ENCODE results near the gene DGKI. TPM values are rescaled to one million over a fixed set of nuclear protein-coding genes. Genes with fewer than 3 reads are reported as not detected.

DGKI gene
- total and polyA plus RNA-seq, 10 donors = 0.03 to 1.0 (median 0.45) TPM

DNA sequence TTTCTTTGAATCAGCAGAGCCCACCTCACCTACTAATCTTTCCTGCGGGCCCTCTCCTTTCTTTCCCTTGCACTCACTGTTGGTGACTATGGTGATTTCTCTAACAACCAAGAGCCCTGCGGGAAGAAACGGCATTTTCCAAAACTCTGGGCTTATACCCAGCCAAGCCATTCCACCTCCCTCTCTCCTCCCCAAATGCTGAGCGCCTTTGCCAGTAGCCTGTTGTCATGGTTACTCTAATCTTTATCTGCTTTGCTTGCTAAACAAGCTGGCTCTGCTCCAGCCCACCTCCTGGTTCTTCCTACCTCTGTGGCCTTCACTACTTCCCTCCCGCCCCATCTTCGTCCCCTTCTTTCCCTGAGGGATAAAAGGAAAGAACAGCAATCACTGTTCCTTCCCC lies 86.7 kb downstream of the DGKI start:
- Histone ChIP-seq H3K4me1 (no peaks in the 10 kb centered on the region), H3K9me3 (no peaks in the 10 kb centered on the region), H3K4me3 (no peak overlapping the region), H3K27ac (no peak overlapping the region), H3K36me3 (no peaks in the 10 kb centered on the region), H3K27me3 (replicated peaks in 1 of 7) (no peaks in the 10 kb centered on the region)
- WGBS, 5 donors = 73 to 87% (median 77%) methylated on average over 6 of the region's 6 CpGs
- TF ChIP-seq POLR2A (IDR thresholded peaks at IDR 0.05) = no peak
- TF ChIP-seq POLR2AphosphoS5 (IDR thresholded peaks at IDR 0.05) = no peak
- TF ChIP-seq, protein P1, sequence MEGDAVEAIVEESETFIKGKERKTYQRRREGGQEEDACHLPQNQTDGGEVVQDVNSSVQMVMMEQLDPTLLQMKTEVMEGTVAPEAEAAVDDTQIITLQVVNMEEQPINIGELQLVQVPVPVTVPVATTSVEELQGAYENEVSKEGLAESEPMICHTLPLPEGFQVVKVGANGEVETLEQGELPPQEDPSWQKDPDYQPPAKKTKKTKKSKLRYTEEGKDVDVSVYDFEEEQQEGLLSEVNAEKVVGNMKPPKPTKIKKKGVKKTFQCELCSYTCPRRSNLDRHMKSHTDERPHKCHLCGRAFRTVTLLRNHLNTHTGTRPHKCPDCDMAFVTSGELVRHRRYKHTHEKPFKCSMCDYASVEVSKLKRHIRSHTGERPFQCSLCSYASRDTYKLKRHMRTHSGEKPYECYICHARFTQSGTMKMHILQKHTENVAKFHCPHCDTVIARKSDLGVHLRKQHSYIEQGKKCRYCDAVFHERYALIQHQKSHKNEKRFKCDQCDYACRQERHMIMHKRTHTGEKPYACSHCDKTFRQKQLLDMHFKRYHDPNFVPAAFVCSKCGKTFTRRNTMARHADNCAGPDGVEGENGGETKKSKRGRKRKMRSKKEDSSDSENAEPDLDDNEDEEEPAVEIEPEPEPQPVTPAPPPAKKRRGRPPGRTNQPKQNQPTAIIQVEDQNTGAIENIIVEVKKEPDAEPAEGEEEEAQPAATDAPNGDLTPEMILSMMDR (IDR thresholded peaks at IDR 0.05 in 8 of 11, conservative IDR thresholded peaks at IDR 0.05 in 3 of 11) = no peak
- no peak for DNase-seq
- intact Hi-C loops (cut with DNase I; ENCODE audit: low total_unique reads) = no loop called here

DNA sequence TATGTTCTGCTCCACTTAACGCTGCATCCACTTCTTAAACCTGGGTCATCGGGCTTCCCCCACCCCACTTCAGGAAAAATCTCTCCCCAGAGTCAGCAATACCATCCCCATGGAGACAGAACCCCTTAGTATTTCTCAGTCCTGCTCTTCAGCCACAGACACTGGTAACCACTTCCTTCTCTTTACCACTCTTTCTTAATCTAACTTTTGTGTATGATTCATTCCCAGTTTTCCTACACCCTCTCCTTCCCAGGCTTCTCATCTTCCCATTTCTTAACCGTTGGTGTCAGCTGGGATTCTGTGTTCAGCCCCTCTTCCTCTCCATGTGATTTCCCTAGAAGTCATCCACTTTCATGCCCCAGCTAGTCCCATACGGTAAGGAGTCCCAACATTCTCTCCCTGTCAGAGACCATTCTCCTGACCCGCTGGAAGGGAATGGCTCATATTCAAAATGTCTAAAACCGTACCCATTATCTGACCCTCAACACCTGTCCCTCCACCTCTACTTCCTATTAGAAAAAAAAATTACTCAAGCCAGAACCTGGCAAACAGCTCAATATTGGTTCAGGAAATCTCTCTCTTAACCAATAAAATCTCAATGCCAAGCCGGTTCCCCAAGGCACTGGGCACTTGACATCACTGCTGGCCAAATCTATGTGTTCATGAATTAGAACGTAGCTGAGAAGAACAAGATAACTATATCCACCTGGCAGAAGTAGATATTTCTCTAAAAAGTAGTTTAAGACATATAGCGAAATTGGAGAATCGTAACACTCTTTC lies 89.4 kb downstream of the DGKI start:
- no peaks in the 10 kb centered on the region for H3K36me3 ChIP-seq
- no peak for DNase-seq
- 64 to 77% (median 74%) methylated on average over 10 of the region's 10 CpGs for WGBS, 5 donors
- no peak overlapping the region for H3K27ac ChIP-seq
- intact Hi-C loops (cut with DNase I; ENCODE audit: low total_unique reads) = no loop called here
- no peak overlapping the region for H3K4me3 ChIP-seq
- peaks cover 0 to 15% (median 0%) of the 10 kb centered on the region in 7 donors for H3K27me3 ChIP-seq (replicated peaks in 1 of 7)
- no peaks in the 10 kb centered on the region for H3K4me1 ChIP-seq
- H3K9me3 ChIP-seq = no peaks in the 10 kb centered on the region
- TF ChIP-seq POLR2A (IDR thresholded peaks at IDR 0.05) = no peak
- TF ChIP-seq, protein P1 (IDR thresholded peaks at IDR 0.05 in 8 of 11, conservative IDR thresholded peaks at IDR 0.05 in 3 of 11) = no peak

DNA sequence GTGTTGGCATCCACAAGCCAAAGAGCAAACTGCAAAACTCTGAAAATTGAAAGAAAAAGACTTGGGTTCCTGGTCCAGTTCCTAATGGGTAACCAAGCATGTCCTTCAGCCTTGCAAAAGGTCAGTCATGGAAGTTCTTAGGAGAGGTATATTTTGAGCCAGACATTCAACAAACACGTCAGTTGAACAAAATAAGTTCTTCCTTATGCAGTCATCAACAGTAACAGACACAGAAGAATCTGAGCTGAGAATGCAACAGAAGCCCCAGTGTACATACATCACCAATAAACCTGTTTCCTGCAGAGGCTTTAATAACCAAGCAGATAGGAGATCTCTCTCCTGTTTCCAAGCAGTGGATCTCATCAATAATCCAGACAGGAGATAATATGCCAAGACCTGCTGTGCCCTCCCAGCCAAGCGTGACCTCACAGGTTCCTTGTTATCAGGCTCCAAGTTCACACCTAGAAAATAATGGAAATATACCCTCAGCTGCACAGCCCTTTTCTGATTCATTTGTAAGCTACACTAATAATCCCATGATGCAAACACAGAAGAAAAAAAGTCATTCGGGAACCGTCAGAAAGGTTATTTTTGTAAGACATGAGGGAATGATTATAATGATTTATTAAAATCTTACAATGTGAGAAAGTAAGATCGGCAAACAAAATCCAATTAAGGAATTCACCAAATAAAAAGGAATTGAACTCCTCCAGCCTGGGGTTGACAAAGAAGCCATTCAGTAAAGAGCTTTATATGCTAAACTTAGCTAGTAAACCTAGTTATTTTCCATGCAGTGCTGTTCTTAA lies 90.7 kb downstream of the DGKI start:
- intact Hi-C loops (cut with DNase I; ENCODE audit: low total_unique reads) = no loop called here
- no peaks in the 10 kb centered on the region for H3K9me3 ChIP-seq
- H3K27me3 ChIP-seq (replicated peaks in 1 of 7) = peaks cover 0 to 15% (median 0%) of the 10 kb centered on the region in 7 donors
- H3K36me3 ChIP-seq = no peaks in the 10 kb centered on the region
- H3K27ac ChIP-seq = no peak overlapping the region
- WGBS, 5 donors = 54 to 64% (median 62%) methylated on average over 5 of the region's 5 CpGs
- H3K4me3 ChIP-seq = no peak overlapping the region
- TF ChIP-seq, protein P1 (IDR thresholded peaks at IDR 0.05 in 8 of 11, conservative IDR thresholded peaks at IDR 0.05 in 3 of 11) = no peak
- TF ChIP-seq POLR2AphosphoS5 (IDR thresholded peaks at IDR 0.05) (no peak), POLR2A (IDR thresholded peaks at IDR 0.05) (no peak)
- no peaks in the 10 kb centered on the region for H3K4me1 ChIP-seq
- no peak for DNase-seq

DNA sequence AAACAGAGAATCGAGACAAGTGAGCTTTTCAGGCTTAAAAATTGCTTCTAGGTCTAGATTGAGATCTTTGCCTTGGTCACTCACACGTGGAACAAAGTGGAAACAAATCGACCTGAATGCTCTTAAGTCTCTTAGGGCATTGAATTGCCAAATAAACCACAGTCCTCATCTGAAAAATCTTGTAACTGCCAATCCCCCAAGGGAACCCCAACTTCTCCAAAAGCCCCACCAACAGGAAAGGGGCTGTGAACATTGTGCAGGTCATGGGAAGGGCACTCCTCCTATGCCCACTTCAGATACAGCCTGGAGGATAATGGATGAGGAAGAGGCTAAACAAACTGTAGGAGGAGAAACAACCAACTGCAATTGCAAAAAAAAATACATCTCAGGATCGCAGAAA lies 91.3 kb downstream of the DGKI start:
- Histone ChIP-seq H3K4me3 (no peak overlapping the region), H3K36me3 (no peaks in the 10 kb centered on the region), H3K4me1 (no peaks in the 10 kb centered on the region), H3K27me3 (replicated peaks in 1 of 7) (peaks cover 0 to 15% (median 0%) of the 10 kb centered on the region in 7 donors), H3K9me3 (no peaks in the 10 kb centered on the region), H3K27ac (no peak overlapping the region)
- no peak for TF ChIP-seq POLR2A (IDR thresholded peaks at IDR 0.05)
- no peak for TF ChIP-seq POLR2AphosphoS5 (IDR thresholded peaks at IDR 0.05)
- TF ChIP-seq, protein P1 (IDR thresholded peaks at IDR 0.05 in 8 of 11, conservative IDR thresholded peaks at IDR 0.05 in 3 of 11) = no peak
- no peak for DNase-seq
- intact Hi-C loops (cut with DNase I; ENCODE audit: low total_unique reads) = no loop called here
- WGBS, 5 donors = 15 to 31% (median 22%) methylated on average over 4 of the region's 4 CpGs

Measured in spleen (tissue), 11 donors.